NCI-H2227 (cell line): ENCODE data around the gene INPP4B.

ENCODE experiments used
- DNase-seq: peaks from one replicate; lab custom pipeline; 2025; ENCODE audit not compliant: unreplicated experiment; lab: John Stamatoyannopoulos, UW

The INPP4B gene

GRCh38 chr4:142262956-142263355 is 583.1 kb downstream of the INPP4B start:
- no peak for DNase-seq

- no peak for DNase-seq
These were observed 597.2 kb downstream of the INPP4B start for GRCh38 chr4:142248946-142249345.

GRCh38 chr4:142243255-142243654 is 602.8 kb downstream of the INPP4B start:
- DNase-seq: no peak

- DNase-seq: no peak
These were observed 603.9 kb downstream of the INPP4B start for GRCh38 chr4:142242156-142242555.

- DNase-seq: no peak
These were observed 607.5 kb downstream of the INPP4B start for GRCh38 chr4:142238589-142238988.

GRCh38 chr4:142236268-142236667 is 609.8 kb downstream of the INPP4B start:
- no peak for DNase-seq

- no peak for DNase-seq
These were observed 614.3 kb downstream of the INPP4B start for GRCh38 chr4:142231787-142232186.

GRCh38 chr4:142230991-142231390 is 615.1 kb downstream of the INPP4B start:
- DNase-seq: no peak

- no peak for DNase-seq
These were observed 620.1 kb downstream of the INPP4B start for GRCh38 chr4:142226014-142226413.

GRCh38 chr4:142222127-142222526 is 624.0 kb downstream of the INPP4B start:
- DNase-seq: no peak

GRCh38 chr4:142218726-142219125 is 627.4 kb downstream of the INPP4B start:
- no peak for DNase-seq

- no peak for DNase-seq
These were observed 634.7 kb downstream of the INPP4B start for GRCh38 chr4:142211444-142211843.

- no peak for DNase-seq
These were observed 642.6 kb downstream of the INPP4B start for GRCh38 chr4:142203505-142203904.

GRCh38 chr4:142202404-142203332 is 643.4 kb downstream of the INPP4B start:
- DNase-seq: no peak

- no peak for DNase-seq
These were observed 645.1 kb downstream of the INPP4B start for GRCh38 chr4:142201041-142201440.

GRCh38 chr4:142194905-142195304 is 651.2 kb downstream of the INPP4B start:
- DNase-seq: no peak

GRCh38 chr4:142191901-142192300 is 654.2 kb downstream of the INPP4B start:
- DNase-seq: no peak

- no peak for DNase-seq
These were observed 665.1 kb downstream of the INPP4B start for GRCh38 chr4:142181021-142181420.

- no peak for DNase-seq
These were observed 676.9 kb downstream of the INPP4B start for GRCh38 chr4:142169216-142169615.

GRCh38 chr4:142168181-142168580 is 677.9 kb downstream of the INPP4B start:
- no peak for DNase-seq

- no peak for DNase-seq
These were observed 681.2 kb downstream of the INPP4B start for GRCh38 chr4:142164767-142165500.

- no peak for DNase-seq
These were observed 685.0 kb downstream of the INPP4B start for GRCh38 chr4:142161086-142161485.
